Erythroblast (primary cell): Measurements from ENCODE around the gene HS3ST4.

Experiments
- GATA1 ChIP-seq: IDR thresholded peaks from 2 replicates; pipeline ENCODE4 v1.6.1; 2011; ENCODE audit warnings: low read depth, mild to moderate bottlenecking, control low read depth, low read length, moderate library complexity
- POLR2A ChIP-seq: IDR thresholded peaks from 2 replicates; pipeline ENCODE4 v1.6.1; 2011; ENCODE audit warnings: mild to moderate bottlenecking, low read length

GRCh38 chr16:25747160-25747758, 55.5 kb downstream of the HS3ST4 start:
- TF ChIP-seq POLR2A, result no peak
- no peak for TF ChIP-seq GATA1
